NCI-H345 treated with DMSO at 0.1 percent for 48 hours (cell line): ENCODE data around the gene RARS1.
"Not testable (repeated sequence)": the region's sequence is repeated elsewhere in the genome, so short reads cannot be mapped to it uniquely, and the experiment has no call there.

Experiments
- DNase-seq: peaks from one replicate; lab custom pipeline; 2025; ENCODE audit not compliant: unreplicated experiment; lab: John Stamatoyannopoulos, UW

RARS1 gene

GRCh38 chr5:168480601-168481000, 5.7 kb upstream of the RARS1 start:
- no peak for DNase-seq

- DNase-seq, result no peak
These were observed 4.9 kb upstream of the RARS1 start for GRCh38 chr5:168481330-168481788.

- no peak for DNase-seq
These were observed 3.9 kb upstream of the RARS1 start for GRCh38 chr5:168482361-168482760.

GRCh38 chr5:168489059-168489458, 2.8 kb downstream of the RARS1 start:
- no peak for DNase-seq

GRCh38 chr5:168494057-168494555, 7.8 kb downstream of the RARS1 start:
- no peak for DNase-seq

GRCh38 chr5:168502563-168503237, 16.4 kb downstream of the RARS1 start:
- DNase-seq, result no peak

- no peak for DNase-seq
These were observed 27.7 kb downstream of the RARS1 start for GRCh38 chr5:168513861-168514428.

- DNase-seq, result no peak
These were observed 39.6 kb downstream of the RARS1 start for GRCh38 chr5:168525856-168526255.

- no peak for DNase-seq
These were observed 41.6 kb downstream of the RARS1 start for GRCh38 chr5:168527756-168528295.

GRCh38 chr5:168528521-168529373, 42.5 kb downstream of the RARS1 start, which contains the start of gene FBLL1:
Gene FBLL1 (plus strand): TSS chr5:168529305. CDS start chr5:168529505, 200 bp downstream.
- DNase-seq, result peak; percentile 20

- no peak for DNase-seq
These were observed 43.3 kb downstream of the RARS1 start for GRCh38 chr5:168529374-168530234.

- no peak for DNase-seq
These were observed 44.4 kb downstream of the RARS1 start for GRCh38 chr5:168530621-168531150.

- no peak for DNase-seq
These were observed 44.9 kb downstream of the RARS1 start for GRCh38 chr5:168531191-168531590.

- no peak for DNase-seq
These were observed 46.0 kb downstream of the RARS1 start for GRCh38 chr5:168531987-168532864.

GRCh38 chr5:168534351-168534750, 48.1 kb downstream of the RARS1 start:
- not testable (repeated sequence) for DNase-seq

- no peak for DNase-seq
These were observed 50.9 kb downstream of the RARS1 start for GRCh38 chr5:168537176-168537575.

GRCh38 chr5:168549554-168549953, 63.3 kb downstream of the RARS1 start:
- no peak for DNase-seq

GRCh38 chr5:168550656-168551055, 64.4 kb downstream of the RARS1 start:
- DNase-seq, result no peak

GRCh38 chr5:168552146-168552545, 65.9 kb downstream of the RARS1 start:
- DNase-seq, result no peak
